Heart left ventricle (tissue), 16 donors: ENCODE data around the gene RPAIN. TPM values are rescaled to one million over a fixed set of nuclear protein-coding genes. Genes with fewer than 3 reads are reported as not detected.

Experiments
- ATAC-seq, 4 donors: fragments of 200-7000 bp; cut with Tn5 transposase; one replicate each; pipeline ENCODE4 v1.9.1; 2020 to 2022; ENCODE audit warnings: moderate library complexity in 4 of 4, mild to moderate bottlenecking in 3 of 4, moderate number of reproducible peaks in 1 of 4
- DNase-seq, 5 donors: peaks; one replicate each; pipeline ENCODE4 v3.0.0-alpha.2; 2020
- H3K27ac ChIP-seq, 12 donors: fragments of 200-600 bp; sonication (generic) in 4 of 12; one replicate each; pipeline versions ENCODE4 v1.5.0 to v1.8.0; 2016 to 2022; ENCODE audit warnings: mild to moderate bottlenecking in 2 of 12
- H3K27me3 ChIP-seq, 9 donors: fragments of 200-600 bp; sonication (generic) in 2 of 9; one replicate each; pipeline versions ENCODE4 v1.5.1 to v1.8.0; 2016 to 2022; ENCODE audit warnings: mild to moderate bottlenecking in 3 of 9
- H3K36me3 ChIP-seq, 9 donors: fragments of 200-600 bp; sonication (generic) in 2 of 9; one replicate each; pipeline versions ENCODE4 v1.5.0 to v1.8.0; 2018 to 2022; ENCODE audit warnings: mild to moderate bottlenecking in 2 of 9
- H3K4me1 ChIP-seq, 12 donors: fragments of 200-600 bp; sonication (generic) in 4 of 12; one replicate each; pipeline versions ENCODE4 v1.5.0 to v1.8.0; 2016 to 2022; ENCODE audit warnings: mild to moderate bottlenecking in 3 of 12
- H3K4me3 ChIP-seq, 12 donors: fragments of 200-600 bp; sonication (generic) in 4 of 12; one replicate each; pipeline versions ENCODE4 v1.5.0 to v1.8.0; 2017 to 2022; ENCODE audit warnings: mild to moderate bottlenecking in 9 of 12, moderate library complexity in 4 of 12
- H3K9me3 ChIP-seq, 12 donors: fragments of 200-600 bp; sonication (generic) in 4 of 12; one replicate each; pipeline versions ENCODE4 v1.5.0 to v1.8.0; 2016 to 2022; ENCODE audit warnings: mild to moderate bottlenecking in 1 of 12
- CTCF ChIP-seq, 12 donors: fragments of 200-600 bp; sonication (generic) in 4 of 12; IDR thresholded peaks; one replicate each; pipeline versions ENCODE4 v1.5.0 to v1.8.0; 2018 to 2022; ENCODE audit warnings: antibody characterized with exemption in 12 of 12, mild to moderate bottlenecking in 5 of 12
- POLR2A ChIP-seq, 2 donors: fragments of 450-650 bp; IDR thresholded peaks; one replicate each; pipeline ENCODE4 v1.6.1; 2017; ENCODE audit warnings: antibody characterized with exemption in 2 of 2, mild to moderate bottlenecking in 2 of 2, moderate library complexity in 2 of 2
- WGBS, 4 donors: extraction: QIAGEN DNeasy Blood & Tissue Kit in 2 of 4; methylation state at CpG; one replicate each; pipeline versions ENCODE4 v1.1.5 to v1.1.7; 2013 to 2018; 5-methylcytosine and 5-hydroxymethylcytosine counted together
- intact Hi-C, 10 donors: fragments of 100-400 bp; cut with DNase I; formaldehyde crosslinking; loops; one replicate each; pipeline versions ENCODE4 v1.11.1 to v1.14.2; 2022
- polyA plus RNA-seq, 2 donors: library from polyadenylated mRNA; stranded (reverse); fragments of 200-250 nt; gene quantifications; one replicate each; pipeline ENCODE4 v1.2.3, GENCODE V29; 2013
- total RNA-seq, 9 donors: library from RNA; depleted of rRNA in 2 of 9; stranded (reverse); fragments of >200 nt in 2 of 9; fragmentation: NEBNext Ultra II Directional in 3 of 9; extraction: Animal tissue kit (Norgen Biotek cat#: 25700) in 3 of 9; gene quantifications; one replicate each; pipeline versions ENCODE4 v1.1.0 to v1.2.4, GENCODE V29; 2016 to 2023
- donor health status: ischemic (EF 13 %, LVEDD 7.1; RV severe dilation, severe dysfunction).
- donor health status: healthy with polysubstance abuse.
- donor health status: DM: no; HTN: yes; CAD: no.
- donor health status: DM: no; HTN: no; CAD: no.
- donor health status: ischemic (EF 25% LVEDD 6.9; RV normal size, moderate dysfunction).
- donor health status: ischemic (EF 25% LVEDD 5.7; RV mildly dilated, moderate dysfunction).
- donor health status: healthy.
- donor health status: DM: yes; HTN: yes; CAD: no.
- donor health status: ischemic (EF 35%, LVEDD 5.7; RV mildly dilated, moderate dysfunction).
- donor health status: nonischemic (EF 11% LVEDD 7.7; RV severe dilation, severe dysfunction).
- donor health status: DM: yes; HTN: yes; CAD: no.
- donor health status: PGD.
- donor health status: ischemic (EF 29% LVEDD 5.4; RV normal size, mild dysfunction).
- donor health status: nonischemic (EF 23%, LVEDD 6.1; RV moderate dilation, normal function).

RPAIN gene
- total and polyA plus RNA-seq, 11 donors = 23.5 to 46.2 (median 29.2) TPM

- DNase-seq (peak; percentile 90 to 94 (median 92)), ATAC-seq (peak; percentile 92 to 98 (median 96))
- Histone ChIP-seq H3K4me3 (peak within 1 kb of the TSS; percentile 60 to 100 (median 82)), H3K27ac (peak within 1 kb of the TSS; percentile 35 to 86 (median 76)), H3K27me3 (no peaks in the 10 kb centered on the region), H3K36me3 (peaks cover 3 to 61% (median 46%) of the 10 kb centered on the region in 9 donors), H3K4me1 (peaks cover 0 to 31% (median 13%) of the 10 kb centered on the region in 12 donors), H3K9me3 (no peaks in the 10 kb centered on the region)
- peak in 11 of 12 donors; percentile 99 to 100 (median 100) for TF ChIP-seq CTCF (IDR thresholded peaks at IDR 0.05)
- peak in 1 of 2 donors; percentile 78 for TF ChIP-seq POLR2A (IDR thresholded peaks at IDR 0.05)
- 0 to 1% (median 0%) methylated on average over 47 to 75 of the region's 75 CpGs for WGBS, 4 donors
- intact Hi-C loops = loop anchor here in 2 of 10 donors (1.0 to 2.0 kb wide), 2 partner anchors 18 to 190 kb away; partner anchors contain the start of gene RPAIN (in 1 of the 2)
Measured at GRCh38 chr17:5438716-5439445, 18.9 kb downstream of the RPAIN start, which contains the start of gene C1QBP. Gene C1QBP (minus strand): TSS chr17:5439155. CDS start chr17:5439073, 82 bp downstream.

GRCh38 chr17:5439446-5439764, 19.4 kb downstream of the RPAIN start:
- Histone ChIP-seq H3K36me3 (peaks cover 3 to 61% (median 46%) of the 10 kb centered on the region in 9 donors), H3K9me3 (no peaks in the 10 kb centered on the region), H3K4me1 (peaks cover 0 to 31% (median 13%) of the 10 kb centered on the region in 12 donors), H3K27ac (peak overlapping the region; percentile 35 to 86 (median 74)), H3K4me3 (peak overlapping the region in 10 of 12 donors; percentile 60 to 100 (median 82)), H3K27me3 (no peaks in the 10 kb centered on the region)
- TF ChIP-seq POLR2A (IDR thresholded peaks at IDR 0.05) (no peak), CTCF (IDR thresholded peaks at IDR 0.05) (peak in 3 of 12 donors; percentile 1 to 34 (median 19))
- no peak for ATAC-seq
- no peak for DNase-seq
- intact Hi-C loops = loop anchor here in 2 of 10 donors (1.0 to 2.0 kb wide), 2 partner anchors 19 to 190 kb away; partner anchors contain the start of gene RPAIN (in 1 of the 2)
- 12 to 21% (median 17%) methylated on average over 1 of the region's 1 CpG for WGBS, 4 donors

GRCh38 chr17:5443728-5444127, 23.7 kb downstream of the RPAIN start:
- intact Hi-C loops = loop anchor here in 2 of 10 donors (10.0 kb wide), 1 partner anchor 189 kb away; no protein-coding TSS in a partner anchor
- TF ChIP-seq POLR2A (IDR thresholded peaks at IDR 0.05) (no peak), CTCF (IDR thresholded peaks at IDR 0.05) (no peak)
- no peaks in the 10 kb centered on the region for H3K27me3 ChIP-seq
- peaks cover 0 to 8% (median 5%) of the 10 kb centered on the region in 12 donors for H3K4me1 ChIP-seq
- DNase-seq (no peak), ATAC-seq (no peak)
- no peak overlapping the region for H3K27ac ChIP-seq
- peaks cover 3 to 67% (median 58%) of the 10 kb centered on the region in 9 donors for H3K36me3 ChIP-seq
- WGBS, 4 donors = 94 to 98% (median 96%) methylated on average over 5 to 6 of the region's 6 CpGs
- H3K9me3 ChIP-seq = no peaks in the 10 kb centered on the region
- H3K4me3 ChIP-seq = no peak overlapping the region

GRCh38 chr17:5444209-5444608, 24.2 kb downstream of the RPAIN start:
- TF ChIP-seq POLR2A (IDR thresholded peaks at IDR 0.05) (no peak), CTCF (IDR thresholded peaks at IDR 0.05) (no peak)
- Histone ChIP-seq H3K4me1 (peaks cover 0 to 7% (median 5%) of the 10 kb centered on the region in 12 donors), H3K27me3 (no peaks in the 10 kb centered on the region), H3K36me3 (peaks cover 3 to 72% (median 63%) of the 10 kb centered on the region in 9 donors), H3K9me3 (no peaks in the 10 kb centered on the region), H3K4me3 (no peak overlapping the region), H3K27ac (no peak overlapping the region)
- intact Hi-C loops = loop anchor here in 2 of 10 donors (10.0 kb wide), 1 partner anchor 189 kb away; no protein-coding TSS in a partner anchor
- DNase-seq (peak in 1 of 5 donors; percentile 28), ATAC-seq (no peak)
- whole genome bisulfite sequencing, 4 donors = 92 to 95% (median 95%) methylated on average over 22 of the region's 22 CpGs
